GM12891 (cell line): Measurements from ENCODE around the gene MMP24OS.

Source experiments
- POLR2A ChIP-seq: IDR thresholded peaks from 2 replicates; pipeline ENCODE4 v1.6.1; 2011; ENCODE audit warnings: low read depth, low read length, control low read depth
- POLR2AphosphoS5 ChIP-seq: IDR thresholded peaks from 2 replicates; pipeline ENCODE4 v1.6.1; 2011; ENCODE audit warnings: low read depth, low read length, control low read depth
- POU2F2 ChIP-seq: IDR thresholded peaks from 2 replicates; pipeline ENCODE4 v1.6.1; 2011; ENCODE audit warnings: low read depth, mild to moderate bottlenecking, control low read depth, low read length, moderate library complexity
- SPI1 ChIP-seq: IDR thresholded peaks from 2 replicates; pipeline ENCODE4 v1.6.1; 2011; ENCODE audit warnings: low read depth, low read length, control low read depth
- TAF1 ChIP-seq: IDR thresholded peaks from 2 replicates; pipeline ENCODE4 v1.6.1; 2011; ENCODE audit warnings: low read depth, low read length, control low read depth

GRCh38 chr20:35240811-35241293 is 37.1 kb downstream of the MMP24OS start:
- TF ChIP-seq POLR2A (no peak), TAF1 (no peak), POLR2AphosphoS5 (no peak), POU2F2 (no peak), SPI1 (no peak)
